Loucy (cell line): ENCODE measurements around the gene CTU1.

Source experiments
- H2AFZ ChIP-seq: fragments of 200-600 bp; sonication (generic); 2 replicates; pipeline ENCODE4 v1.6.0; 2016; ENCODE audit warnings: antibody characterized with exemption, mild to moderate bottlenecking, low read length, moderate library complexity
- H3F3A ChIP-seq: fragments of 200-600 bp; 2 replicates; pipeline ENCODE4 v1.6.0; 2016; ENCODE audit warnings: antibody characterized with exemption, low read depth, mild to moderate bottlenecking
- H3K27me3 ChIP-seq: fragments of 200-600 bp; sonication (generic); 2 replicates; pipeline ENCODE4 v1.6.1; 2014; ENCODE audit warnings: low read length, mild to moderate bottlenecking; ENCODE audit not compliant: insufficient read depth, poor library complexity, severe bottlenecking
- H3K36me3 ChIP-seq: fragments of 200-600 bp; sonication (generic); 2 replicates; pipeline ENCODE4 v1.6.1; 2016; ENCODE audit warnings: low read length; ENCODE audit not compliant: insufficient read depth
- H3K4me1 ChIP-seq: fragments of 200-600 bp; sonication (generic); 2 replicates; pipeline ENCODE4 v1.5.1; 2014; ENCODE audit warnings: low read length, mild to moderate bottlenecking; ENCODE audit not compliant: insufficient read depth, poor library complexity, severe bottlenecking
- H3K4me2 ChIP-seq: fragments of 200-600 bp; sonication (generic); 2 replicates; pipeline ENCODE4 v1.6.0; 2014; ENCODE audit warnings: antibody characterized with exemption, low read length, low read depth, mild to moderate bottlenecking; ENCODE audit not compliant: poor library complexity, severe bottlenecking
- H3K4me3 ChIP-seq: fragments of 200-600 bp; sonication (generic); 2 replicates; pipeline ENCODE4 v1.5.1; 2014; ENCODE audit warnings: low read length, mild to moderate bottlenecking, mixed read lengths; ENCODE audit not compliant: poor library complexity, severe bottlenecking
- H3K79me2 ChIP-seq: fragments of 200-600 bp; sonication (generic); 2 replicates; pipeline ENCODE4 v1.6.1; 2014; ENCODE audit warnings: low read length; ENCODE audit not compliant: insufficient read depth
- H3K9ac ChIP-seq: fragments of 200-600 bp; sonication (generic); 2 replicates; pipeline ENCODE4 v1.6.0; 2014; ENCODE audit warnings: mild to moderate bottlenecking, low read depth, low read length, moderate library complexity; ENCODE audit not compliant: poor library complexity, severe bottlenecking
- H3K9me2 ChIP-seq: fragments of 200-600 bp; sonication (generic); replicated peaks from 2 replicates; pipeline ENCODE4 v1.6.1; 2016; ENCODE audit warnings: low read depth, low read length, mixed read lengths
- H3K9me3 ChIP-seq: fragments of 200-600 bp; sonication (generic); 2 replicates; pipeline ENCODE4 v1.6.1; 2014; ENCODE audit warnings: mild to moderate bottlenecking, antibody characterized with exemption, low read length, low read depth; ENCODE audit not compliant: insufficient read depth
- H4K20me1 ChIP-seq: fragments of 200-600 bp; sonication (generic); 2 replicates; pipeline ENCODE4 v1.6.0; 2014; ENCODE audit warnings: antibody characterized with exemption, low read length, mild to moderate bottlenecking; ENCODE audit not compliant: insufficient read depth, poor library complexity, severe bottlenecking
- CTCF ChIP-seq: fragments of 200-600 bp; sonication (generic); conservative IDR thresholded peaks from 2 replicates; pipeline ENCODE4 v1.5.1; 2014; ENCODE audit warnings: mild to moderate bottlenecking, antibody characterized with exemption, low read length
- EZH2phosphoT487 ChIP-seq: fragments of 200-600 bp; IDR thresholded peaks from 2 replicates; pipeline ENCODE4 v1.6.1; 2018; ENCODE audit warnings: antibody characterized with exemption, mild to moderate bottlenecking, moderate library complexity, borderline replicate concordance

The CTU1 gene

GRCh38 chr19:51093101-51093500 is 15.1 kb downstream of the CTU1 start:
- no peak overlapping the region for H3K4me3 ChIP-seq
- H3F3A ChIP-seq, result no peaks in the 10 kb centered on the region
- no peaks in the 10 kb centered on the region for H3K9me2 ChIP-seq
- H4K20me1 ChIP-seq, result no peaks in the 10 kb centered on the region
- no peaks in the 10 kb centered on the region for H3K4me1 ChIP-seq
- H3K27me3 ChIP-seq, result no peaks in the 10 kb centered on the region
- H3K9me3 ChIP-seq, result no peaks in the 10 kb centered on the region
- no peak overlapping the region for H3K4me2 ChIP-seq
- TF ChIP-seq EZH2phosphoT487, result no peak
- TF ChIP-seq CTCF, result no peak
- no peak overlapping the region for H3K9ac ChIP-seq
- H3K79me2 ChIP-seq, result no peaks in the 10 kb centered on the region
- H2AFZ ChIP-seq, result no peak overlapping the region
- H3K36me3 ChIP-seq, result no peaks in the 10 kb centered on the region

- no peaks in the 10 kb centered on the region for H3K9me2 ChIP-seq
- H2AFZ ChIP-seq, result no peak overlapping the region
- H3K36me3 ChIP-seq, result no peaks in the 10 kb centered on the region
- no peaks in the 10 kb centered on the region for H3K79me2 ChIP-seq
- no peaks in the 10 kb centered on the region for H3F3A ChIP-seq
- no peaks in the 10 kb centered on the region for H3K4me1 ChIP-seq
- H4K20me1 ChIP-seq, result no peaks in the 10 kb centered on the region
- no peak overlapping the region for H3K4me3 ChIP-seq
- no peak for TF ChIP-seq CTCF
- TF ChIP-seq EZH2phosphoT487, result no peak
- no peaks in the 10 kb centered on the region for H3K27me3 ChIP-seq
- H3K4me2 ChIP-seq, result no peak overlapping the region
- H3K9ac ChIP-seq, result no peak overlapping the region
- H3K9me3 ChIP-seq, result no peaks in the 10 kb centered on the region
Measured at GRCh38 chr19:51091895-51092873, 16.0 kb downstream of the CTU1 start.

GRCh38 chr19:51091126-51091525 is 17.1 kb downstream of the CTU1 start:
- TF ChIP-seq EZH2phosphoT487, result no peak
- TF ChIP-seq CTCF, result no peak
- Histone ChIP-seq H3K9me2 (no peaks in the 10 kb centered on the region), H3K4me2 (no peak overlapping the region), H3K27me3 (no peaks in the 10 kb centered on the region), H3F3A (no peaks in the 10 kb centered on the region), H2AFZ (no peak overlapping the region), H3K36me3 (no peaks in the 10 kb centered on the region), H3K9me3 (no peaks in the 10 kb centered on the region), H3K79me2 (no peaks in the 10 kb centered on the region), H3K4me3 (no peak overlapping the region), H3K4me1 (no peaks in the 10 kb centered on the region), H4K20me1 (no peaks in the 10 kb centered on the region), H3K9ac (no peak overlapping the region)
